ENCODE results near the gene PLOD1. TPM values are rescaled to one million over a fixed set of nuclear protein-coding genes. Genes with fewer than 3 reads are reported as not detected.
"Not testable (repeated sequence)": the region's sequence is repeated elsewhere in the genome, so short reads cannot be mapped to it uniquely, and the experiment has no call there.

Gene PLOD1
- total RNA-seq, 1 donor from 2014 or later = 173 TPM

GRCh38 chr1:11921022-11921421 is 13.5 kb upstream of the PLOD1 start:
- no peak for DNase-seq (ENCODE audit: low spot score)
- Mint-ChIP-seq H3K27ac (ENCODE audit: unreplicated experiment) (no peak overlapping the region), H3K9me3 (ENCODE audit: unreplicated experiment) (no peaks in the 10 kb centered on the region), H3K4me1 (ENCODE audit: unreplicated experiment) (peaks cover 20% of the 10 kb centered on the region), H3K4me3 (ENCODE audit: unreplicated experiment) (no peak overlapping the region), H3K27me3 (ENCODE audit: unreplicated experiment) (peaks cover 17% of the 10 kb centered on the region), H3K36me3 (ENCODE audit: low read depth, unreplicated experiment) (peaks cover 27% of the 10 kb centered on the region)
- no peak for TF ChIP-seq CTCF (IDR thresholded peaks at IDR 0.05; ENCODE audit: unreplicated experiment)

- Mint-ChIP-seq H3K4me3 (ENCODE audit: unreplicated experiment) (peak overlapping the region; percentile 91), H3K27ac (ENCODE audit: unreplicated experiment) (peak overlapping the region; percentile 70), H3K27me3 (ENCODE audit: unreplicated experiment) (peaks cover 20% of the 10 kb centered on the region), H3K4me1 (ENCODE audit: unreplicated experiment) (peaks cover 28% of the 10 kb centered on the region), H3K9me3 (ENCODE audit: unreplicated experiment) (no peaks in the 10 kb centered on the region), H3K36me3 (ENCODE audit: low read depth, unreplicated experiment) (peaks cover 27% of the 10 kb centered on the region)
- DNase-seq (ENCODE audit: low spot score) = no peak
- TF ChIP-seq CTCF (IDR thresholded peaks at IDR 0.05; ENCODE audit: unreplicated experiment) = no peak
Observed at GRCh38 chr1:11923069-11923826, 11.3 kb upstream of the PLOD1 start.

- H3K36me3 Mint-ChIP-seq (ENCODE audit: low read depth, unreplicated experiment) = peaks cover 27% of the 10 kb centered on the region
- H3K4me3 Mint-ChIP-seq (ENCODE audit: unreplicated experiment) = peak overlapping the region; percentile 91
- H3K27me3 Mint-ChIP-seq (ENCODE audit: unreplicated experiment) = peaks cover 20% of the 10 kb centered on the region
- no peak for DNase-seq (ENCODE audit: low spot score)
- no peak for TF ChIP-seq CTCF (IDR thresholded peaks at IDR 0.05; ENCODE audit: unreplicated experiment)
- H3K27ac Mint-ChIP-seq (ENCODE audit: unreplicated experiment) = peak overlapping the region; percentile 30
- no peaks in the 10 kb centered on the region for H3K9me3 Mint-ChIP-seq (ENCODE audit: unreplicated experiment)
- H3K4me1 Mint-ChIP-seq (ENCODE audit: unreplicated experiment) = peaks cover 28% of the 10 kb centered on the region
Observed at GRCh38 chr1:11923827-11924113, 10.7 kb upstream of the PLOD1 start.

- no peak for DNase-seq (ENCODE audit: low spot score)
- peaks cover 28% of the 10 kb centered on the region for H3K4me1 Mint-ChIP-seq (ENCODE audit: unreplicated experiment)
- peaks cover 20% of the 10 kb centered on the region for H3K27me3 Mint-ChIP-seq (ENCODE audit: unreplicated experiment)
- H3K36me3 Mint-ChIP-seq (ENCODE audit: low read depth, unreplicated experiment) = peaks cover 27% of the 10 kb centered on the region
- peak overlapping the region; percentile 42 for H3K27ac Mint-ChIP-seq (ENCODE audit: unreplicated experiment)
- H3K4me3 Mint-ChIP-seq (ENCODE audit: unreplicated experiment) = peak overlapping the region; percentile 91
- H3K9me3 Mint-ChIP-seq (ENCODE audit: unreplicated experiment) = no peaks in the 10 kb centered on the region
- no peak for TF ChIP-seq CTCF (IDR thresholded peaks at IDR 0.05; ENCODE audit: unreplicated experiment)
Observed at GRCh38 chr1:11924334-11925195, 10.0 kb upstream of the PLOD1 start.

GRCh38 chr1:11925196-11925937 is 9.2 kb upstream of the PLOD1 start:
- peaks cover 28% of the 10 kb centered on the region for H3K4me1 Mint-ChIP-seq (ENCODE audit: unreplicated experiment)
- H3K9me3 Mint-ChIP-seq (ENCODE audit: unreplicated experiment); DNase-seq (ENCODE audit: low spot score); H3K27ac Mint-ChIP-seq (ENCODE audit: unreplicated experiment): not testable (repeated sequence)
- H3K27me3 Mint-ChIP-seq (ENCODE audit: unreplicated experiment) = peaks cover 18% of the 10 kb centered on the region
- peaks cover 19% of the 10 kb centered on the region for H3K36me3 Mint-ChIP-seq (ENCODE audit: low read depth, unreplicated experiment)
- H3K4me3 Mint-ChIP-seq (ENCODE audit: unreplicated experiment) = peak overlapping the region; percentile 91

Measured in endothelial cell (in vitro differentiated cells).